ENCODE results near the gene ACTRT3.

- TF ChIP-seq CTCF (IDR thresholded peaks at IDR 0.05; ENCODE audit: low read depth, low read length, missing input control): no peak
- TF ChIP-seq RAD21 (IDR thresholded peaks at IDR 0.05): no peak
- TF ChIP-seq ZBTB33 (IDR thresholded peaks at IDR 0.05): no peak
- TF ChIP-seq EGR1 (IDR thresholded peaks at IDR 0.05; ENCODE audit: low read depth in 2 of 2): no peak
- TF ChIP-seq TAF1 (conservative IDR thresholded peaks at IDR 0.05): no peak
- TF ChIP-seq MAX (IDR thresholded peaks at IDR 0.05): no peak
- no peak for TF ChIP-seq RXRA (IDR thresholded peaks at IDR 0.05)
- TF ChIP-seq ATF3 (IDR thresholded peaks at IDR 0.05): no peak
- TF ChIP-seq GABPA (IDR thresholded peaks at IDR 0.05 in 1 of 2, conservative IDR thresholded peaks at IDR 0.05 in 1 of 2): no peak
- no peak for TF ChIP-seq REST (IDR thresholded peaks at IDR 0.05)
- no peak for TF ChIP-seq YY1 (IDR thresholded peaks at IDR 0.05)
- TF ChIP-seq SP1 (IDR thresholded peaks at IDR 0.05): no peak
These were observed 21.5 kb upstream of the ACTRT3 start for GRCh38 chr3:169790687-169791429.
